Measurements from ENCODE around the gene DRAXIN. TPM values are rescaled to one million over a fixed set of nuclear protein-coding genes. Genes with fewer than 3 reads are reported as not detected.

DRAXIN gene
- total RNA-seq, 1 donor from 2014 or later, result 0.08 TPM

- DNase-seq (ENCODE audit: low spot score), result no peak
Observed at GRCh38 chr1:11764115-11764514, 72.6 kb downstream of the DRAXIN start.

- DNase-seq (ENCODE audit: low spot score), result no peak
Observed at GRCh38 chr1:11764519-11764918, 73.0 kb downstream of the DRAXIN start.

- no peak for DNase-seq (ENCODE audit: low spot score)
Observed at GRCh38 chr1:11765661-11766428, 74.3 kb downstream of the DRAXIN start.

- DNase-seq (ENCODE audit: low spot score), result no peak
Observed at GRCh38 chr1:11766429-11766776, 74.9 kb downstream of the DRAXIN start.

- DNase-seq (ENCODE audit: low spot score), result no peak
Observed at GRCh38 chr1:11767922-11768704, 76.6 kb downstream of the DRAXIN start.

GRCh38 chr1:11768821-11769220 lies 77.3 kb downstream of the DRAXIN start:
- no peak for DNase-seq (ENCODE audit: low spot score)

- no peak for DNase-seq (ENCODE audit: low spot score)
Observed at GRCh38 chr1:11769274-11769673, 77.8 kb downstream of the DRAXIN start.

- no peak for DNase-seq (ENCODE audit: low spot score)
Observed at GRCh38 chr1:11770011-11770410, 78.5 kb downstream of the DRAXIN start.

GRCh38 chr1:11771481-11772043 lies 80.1 kb downstream of the DRAXIN start:
- DNase-seq (ENCODE audit: low spot score), result no peak

- no peak for DNase-seq (ENCODE audit: low spot score)
Observed at GRCh38 chr1:11772458-11772857, 80.9 kb downstream of the DRAXIN start.

- DNase-seq (ENCODE audit: low spot score), result no peak
Observed at GRCh38 chr1:11774753-11775152, 83.2 kb downstream of the DRAXIN start.

Other genes starting within 250 kb of the DRAXIN start
- gene DISP3, start 212.6 kb upstream of the DRAXIN start, total RNA-seq, result 0.34 TPM
- 3.5 TPM for gene FBXO2, start 37.3 kb upstream of the DRAXIN start, total RNA-seq
- gene FBXO44, start 36.8 kb upstream of the DRAXIN start, total RNA-seq, result 19.3 TPM
- 7.5 TPM for gene FBXO6, start 27.5 kb upstream of the DRAXIN start, total RNA-seq
- 16.6 TPM for gene MAD2L2, start 10.6 kb upstream of the DRAXIN start, total RNA-seq
- 33.1 TPM for gene AGTRAP, start 44.4 kb downstream of the DRAXIN start, total RNA-seq
- gene C1orf167, start 70.5 kb downstream of the DRAXIN start, total RNA-seq, result 0.68 TPM
- 55.4 TPM for gene MTHFR, start 114.3 kb downstream of the DRAXIN start, total RNA-seq
- 25.9 TPM for gene CLCN6, start 114.5 kb downstream of the DRAXIN start, total RNA-seq
- not detected for gene NPPA, start 156.1 kb downstream of the DRAXIN start, total RNA-seq
- not detected for gene NPPB, start 167.2 kb downstream of the DRAXIN start, total RNA-seq
- gene KIAA2013, start 234.7 kb downstream of the DRAXIN start, total RNA-seq, result 36.6 TPM
- gene PLOD1, start 243.0 kb downstream of the DRAXIN start, total RNA-seq, result 54.5 TPM